ELF-1 (cell line): Measurements from ENCODE around the gene SHC4.
"Not testable (repeated sequence)": the region's sequence is repeated elsewhere in the genome, so short reads cannot be mapped to it uniquely, and the experiment has no call there.

Source experiments
- DNase-seq: peaks from one replicate; pipeline ENCODE4 v3.0.0-alpha.2; 2016; ENCODE audit warnings: low read depth, low spot score

SHC4 gene

GRCh38 chr15:48963524-48964113 is at the start of gene SHC4:
Gene SHC4, minus strand, starts transcription at chr15:48963919. Its CDS starts 904 bp downstream, at chr15:48963015.
- peak; percentile 74 for DNase-seq

GRCh38 chr15:48999314-48999713 is 35.6 kb upstream of the SHC4 start:
- no peak for DNase-seq

- no peak for DNase-seq
Observed at GRCh38 chr15:48996276-48996675, 32.6 kb upstream of the SHC4 start.

GRCh38 chr15:48993380-48993779 is 29.7 kb upstream of the SHC4 start:
- DNase-seq = no peak

GRCh38 chr15:48992545-48992944 is 28.8 kb upstream of the SHC4 start:
- no peak for DNase-seq

- no peak for DNase-seq
Observed at GRCh38 chr15:48992096-48992495, 28.4 kb upstream of the SHC4 start.

GRCh38 chr15:48989170-48989569 is 25.5 kb upstream of the SHC4 start:
- no peak for DNase-seq

- DNase-seq = no peak
Observed at GRCh38 chr15:48987142-48987541, 23.4 kb upstream of the SHC4 start.

GRCh38 chr15:48986240-48986639 is 22.5 kb upstream of the SHC4 start:
- no peak for DNase-seq

- no peak for DNase-seq
Observed at GRCh38 chr15:48985516-48985915, 21.8 kb upstream of the SHC4 start.

- DNase-seq = no peak
Observed at GRCh38 chr15:48984811-48985352, 21.2 kb upstream of the SHC4 start.

GRCh38 chr15:48984021-48984710 is 20.4 kb upstream of the SHC4 start:
- no peak for DNase-seq

- DNase-seq = no peak
Observed at GRCh38 chr15:48983300-48983699, 19.6 kb upstream of the SHC4 start.

- peak; percentile 26 for DNase-seq
Observed at GRCh38 chr15:48981941-48982340, 18.2 kb upstream of the SHC4 start.

GRCh38 chr15:48978638-48979037 is 14.9 kb upstream of the SHC4 start:
- DNase-seq = no peak

GRCh38 chr15:48976444-48977088 is 12.8 kb upstream of the SHC4 start:
- no peak for DNase-seq

GRCh38 chr15:48975472-48976419 is 12.0 kb upstream of the SHC4 start:
- DNase-seq = peak; percentile 94

- DNase-seq = peak; percentile 70
Observed at GRCh38 chr15:48974882-48975281, 11.2 kb upstream of the SHC4 start.

- DNase-seq = no peak
Observed at GRCh38 chr15:48972750-48973503, 9.2 kb upstream of the SHC4 start.

GRCh38 chr15:48970926-48971325 is 7.2 kb upstream of the SHC4 start:
- DNase-seq = not testable (repeated sequence)

GRCh38 chr15:48968066-48968465 is 4.3 kb upstream of the SHC4 start:
- DNase-seq = no peak
